HFFc6 (cell line): ENCODE measurements around the gene ZNF544. TPM values are rescaled to one million over a fixed set of nuclear protein-coding genes. Genes with fewer than 3 reads are reported as not detected.

Experiments used
- DNase-seq: peaks from one replicate; pipeline ENCODE4 v3.0.0-alpha.2; 2018
- H3K27ac Mint-ChIP-seq: 2 replicates; pipeline ENCODE4 v1.8.0; 2020; ENCODE audit warnings: mild to moderate bottlenecking, mixed read lengths
- H3K27me3 Mint-ChIP-seq: 2 replicates; pipeline ENCODE4 v1.8.0; 2021; ENCODE audit warnings: mild to moderate bottlenecking, moderate library complexity, mixed read lengths; ENCODE audit not compliant: insufficient read depth
- H3K36me3 Mint-ChIP-seq: 2 replicates; pipeline ENCODE4 v1.8.0; 2021; ENCODE audit warnings: low read depth, mixed read lengths
- H3K4me1 Mint-ChIP-seq: 2 replicates; pipeline ENCODE4 v1.8.0; 2020; ENCODE audit warnings: low read depth, mixed read lengths
- H3K4me3 Mint-ChIP-seq: 2 replicates; pipeline ENCODE4 v1.8.0; 2020; ENCODE audit warnings: mild to moderate bottlenecking, moderate library complexity, mixed read lengths
- H3K9me3 Mint-ChIP-seq: 2 replicates; pipeline ENCODE4 v1.8.0; 2020; ENCODE audit warnings: mild to moderate bottlenecking, mixed read lengths
- CTCF ChIP-seq: fragments of 200-600 bp; sonication (generic); IDR thresholded peaks from 2 replicates; pipeline ENCODE4 v1.5.0; 2021; ENCODE audit warnings: antibody characterized with exemption, mild to moderate bottlenecking
- long read RNA-seq: library from polyadenylated mRNA; unstranded; transcript quantifications from one replicate; pipeline ENCODE4 v2.0.0, GENCODE V29; 2019
- total RNA-seq, 6 experiments: library from RNA; stranded (reverse); fragmentation: NEBNext Ultra II Directional; extraction: Animal tissue kit (Norgen Biotek cat#: 25700); gene quantifications; 2 replicates in 1 of 6; 3 replicates in 5 of 6; pipeline ENCODE4 v1.2.3, GENCODE V29; 2021

Gene ZNF544
- 10 to 100 TPM; 26.5 to 32.5 (median 29.9) TPM for total RNA-seq
- long read RNA-seq, partial matches to known transcripts, result 2 of 15 reads
- long read RNA-seq, other reads (novel, unspliced or antisense), result 8 of 15 reads

GRCh38 chr19:58228585-58229254 lies at the start of gene ZNF544:
TSS of gene ZNF544 (plus strand) at chr19:58228914. CDS start at chr19:58244024, 15,110 bp downstream.
- Mint-ChIP-seq H3K4me3 (peak within 1 kb of the TSS; percentile 96), H3K36me3 (peaks cover 56% of the 10 kb centered on the region), H3K4me1 (peaks cover 18% of the 10 kb centered on the region), H3K27ac (peak within 1 kb of the TSS; percentile 94), H3K27me3 (peaks cover 7% of the 10 kb centered on the region), H3K9me3 (peaks cover 66% of the 10 kb centered on the region)
- peak; percentile 75 for DNase-seq
- peak; percentile 58 for TF ChIP-seq CTCF

- TF ChIP-seq CTCF, result peak; percentile 76
- DNase-seq, result peak; percentile 1
- Mint-ChIP-seq H3K36me3 (peaks cover 71% of the 10 kb centered on the region), H3K27me3 (peaks cover 12% of the 10 kb centered on the region), H3K4me1 (peaks cover 12% of the 10 kb centered on the region), H3K27ac (peak overlapping the region; percentile 99), H3K4me3 (peak overlapping the region; percentile 96), H3K9me3 (peaks cover 90% of the 10 kb centered on the region)
Observed at GRCh38 chr19:58181902-58182576, 46.7 kb upstream of the ZNF544 start.

- H3K4me1 Mint-ChIP-seq, result peaks cover 12% of the 10 kb centered on the region
- H3K4me3 Mint-ChIP-seq, result peak overlapping the region; percentile 96
- H3K9me3 Mint-ChIP-seq, result peaks cover 90% of the 10 kb centered on the region
- H3K36me3 Mint-ChIP-seq, result peaks cover 71% of the 10 kb centered on the region
- TF ChIP-seq CTCF, result no peak
- peak overlapping the region; percentile 99 for H3K27ac Mint-ChIP-seq
- H3K27me3 Mint-ChIP-seq, result peaks cover 12% of the 10 kb centered on the region
- DNase-seq, result no peak
Observed at GRCh38 chr19:58182577-58182988, 46.1 kb upstream of the ZNF544 start.

- 0 out of 2 replicates have a peak, but pooled peaks have one; percentile 10 for TF ChIP-seq CTCF
- Mint-ChIP-seq H3K4me1 (peaks cover 12% of the 10 kb centered on the region), H3K27ac (peak within 1 kb of the TSS; percentile 99), H3K4me3 (peak within 1 kb of the TSS; percentile 96), H3K27me3 (peaks cover 12% of the 10 kb centered on the region), H3K36me3 (peaks cover 71% of the 10 kb centered on the region), H3K9me3 (peaks cover 90% of the 10 kb centered on the region)
- DNase-seq, result peak; percentile 88
Observed at GRCh38 chr19:58182989-58183816, 45.5 kb upstream of the ZNF544 start, which contains the start of gene ZNF274. TSS of gene ZNF274 (plus strand) at chr19:58183061. CDS start at chr19:58183966, 905 bp downstream.

GRCh38 chr19:58183817-58184215 lies 44.9 kb upstream of the ZNF544 start:
- DNase-seq, result no peak
- H3K4me1 Mint-ChIP-seq, result peaks cover 12% of the 10 kb centered on the region
- peaks cover 87% of the 10 kb centered on the region for H3K9me3 Mint-ChIP-seq
- TF ChIP-seq CTCF, result no peak
- peaks cover 70% of the 10 kb centered on the region for H3K36me3 Mint-ChIP-seq
- H3K27ac Mint-ChIP-seq, result peak overlapping the region; percentile 99
- H3K4me3 Mint-ChIP-seq, result peak overlapping the region; percentile 96
- H3K27me3 Mint-ChIP-seq, result peaks cover 12% of the 10 kb centered on the region
